Smooth muscle cell (in vitro differentiated cells): Measurements from ENCODE around the gene EHD4. TPM values are rescaled to one million over a fixed set of nuclear protein-coding genes. Genes with fewer than 3 reads are reported as not detected.

Experiments
- DNase-seq: peaks from one replicate; lab custom pipeline; 2025; ENCODE audit not compliant: unreplicated experiment; lab: John Stamatoyannopoulos, UW
- H2AFZ ChIP-seq: fragments of 200-600 bp; sonication (generic); 2 replicates; pipeline ENCODE4 v1.6.0; 2016; ENCODE audit warnings: antibody characterized with exemption, low read depth, mild to moderate bottlenecking
- H3F3A ChIP-seq: fragments of 200-600 bp; sonication (generic); 2 replicates; pipeline ENCODE4 v1.6.0; 2017; ENCODE audit warnings: antibody characterized with exemption, low read depth
- H3K27ac ChIP-seq: fragments of 200-600 bp; sonication (generic); 2 replicates; pipeline ENCODE4 v1.5.1; 2016; ENCODE audit warnings: low read depth, mild to moderate bottlenecking
- H3K27me3 ChIP-seq: fragments of 200-600 bp; sonication (generic); 2 replicates; pipeline ENCODE4 v1.6.1; 2016; ENCODE audit warnings: low read depth, mild to moderate bottlenecking
- H3K36me3 ChIP-seq: fragments of 200-600 bp; sonication (generic); 2 replicates; pipeline ENCODE4 v1.5.1; 2016; ENCODE audit warnings: low read depth
- H3K4me1 ChIP-seq: fragments of 200-600 bp; sonication (generic); 2 replicates; pipeline ENCODE4 v1.5.1; 2016; ENCODE audit warnings: low read depth
- H3K4me2 ChIP-seq: fragments of 200-600 bp; sonication (generic); 2 replicates; pipeline ENCODE4 v1.6.0; 2016; ENCODE audit warnings: mild to moderate bottlenecking
- H3K4me3 ChIP-seq: fragments of 200-600 bp; sonication (generic); 2 replicates; pipeline ENCODE4 v1.5.1; 2016; ENCODE audit warnings: mild to moderate bottlenecking
- H3K79me2 ChIP-seq: fragments of 200-600 bp; sonication (generic); 2 replicates; pipeline ENCODE4 v1.6.0; 2016; ENCODE audit warnings: low read depth, mild to moderate bottlenecking
- H3K9ac ChIP-seq: fragments of 200-600 bp; sonication (generic); 2 replicates; pipeline ENCODE4 v1.6.0; 2016; ENCODE audit warnings: low read depth
- H3K9me3 ChIP-seq: fragments of 200-600 bp; sonication (generic); replicated peaks from 2 replicates; pipeline ENCODE4 v1.5.1; 2016; ENCODE audit warnings: low read depth
- H4K20me1 ChIP-seq: fragments of 200-600 bp; sonication (generic); 2 replicates; pipeline ENCODE4 v1.6.0; 2016; ENCODE audit warnings: low read depth
- WGBS: methylation state at CpG from one replicate; pipeline ENCODE4 v1.1.7; 2016; ENCODE audit warnings: low lambda C conversion rate; 5-methylcytosine and 5-hydroxymethylcytosine counted together
- polyA plus RNA-seq: library from polyadenylated mRNA; unstranded; fragments of >200 nt; fragmentation: Nextera tagmentation; extraction: Ambion mirVana; gene quantifications from 2 replicates; pipeline ENCODE4 v1.2.1, GENCODE V29; 2016
- total RNA-seq: library from RNA; depleted of rRNA; stranded (reverse); fragments of >200 nt; gene quantifications from 2 replicates; pipeline ENCODE4 v1.2.3, GENCODE V29; 2014
- TF ChIP-seq, protein P1 (sequence below): fragments of 200-600 bp; sonication (generic); IDR thresholded peaks from 2 replicates; pipeline ENCODE4 v1.5.1; 2017; ENCODE audit warnings: borderline replicate concordance, mild to moderate bottlenecking, antibody characterized with exemption; ENCODE audit not compliant: insufficient read depth, poor library complexity, severe bottlenecking

Gene EHD4
- total and polyA plus RNA-seq, 2 experiments from 2014 or later, result 11.5 to 15.8 TPM

GRCh38 chr15:41881086-41881485, 91.3 kb downstream of the EHD4 start:
- Histone ChIP-seq H3K9me3 (no peaks in the 10 kb centered on the region), H3K79me2 (no peaks in the 10 kb centered on the region), H2AFZ (no peak overlapping the region), H3K9ac (no peak overlapping the region), H3K4me3 (no peak overlapping the region), H4K20me1 (no peaks in the 10 kb centered on the region), H3K4me2 (no peak overlapping the region), H3K36me3 (no peaks in the 10 kb centered on the region), H3K4me1 (peaks cover 9% of the 10 kb centered on the region), H3F3A (no peaks in the 10 kb centered on the region), H3K27me3 (peaks cover 36% of the 10 kb centered on the region), H3K27ac (no peak overlapping the region)
- 88% methylated on average over 8 of the region's 8 CpGs for WGBS
- DNase-seq, result no peak
- TF ChIP-seq, protein P1, sequence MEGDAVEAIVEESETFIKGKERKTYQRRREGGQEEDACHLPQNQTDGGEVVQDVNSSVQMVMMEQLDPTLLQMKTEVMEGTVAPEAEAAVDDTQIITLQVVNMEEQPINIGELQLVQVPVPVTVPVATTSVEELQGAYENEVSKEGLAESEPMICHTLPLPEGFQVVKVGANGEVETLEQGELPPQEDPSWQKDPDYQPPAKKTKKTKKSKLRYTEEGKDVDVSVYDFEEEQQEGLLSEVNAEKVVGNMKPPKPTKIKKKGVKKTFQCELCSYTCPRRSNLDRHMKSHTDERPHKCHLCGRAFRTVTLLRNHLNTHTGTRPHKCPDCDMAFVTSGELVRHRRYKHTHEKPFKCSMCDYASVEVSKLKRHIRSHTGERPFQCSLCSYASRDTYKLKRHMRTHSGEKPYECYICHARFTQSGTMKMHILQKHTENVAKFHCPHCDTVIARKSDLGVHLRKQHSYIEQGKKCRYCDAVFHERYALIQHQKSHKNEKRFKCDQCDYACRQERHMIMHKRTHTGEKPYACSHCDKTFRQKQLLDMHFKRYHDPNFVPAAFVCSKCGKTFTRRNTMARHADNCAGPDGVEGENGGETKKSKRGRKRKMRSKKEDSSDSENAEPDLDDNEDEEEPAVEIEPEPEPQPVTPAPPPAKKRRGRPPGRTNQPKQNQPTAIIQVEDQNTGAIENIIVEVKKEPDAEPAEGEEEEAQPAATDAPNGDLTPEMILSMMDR, result no peak

- no peak for DNase-seq
- H3K9me3 ChIP-seq, result no peaks in the 10 kb centered on the region
- no peaks in the 10 kb centered on the region for H3F3A ChIP-seq
- H2AFZ ChIP-seq, result no peak overlapping the region
- H3K27ac ChIP-seq, result no peak overlapping the region
- H3K36me3 ChIP-seq, result no peaks in the 10 kb centered on the region
- peaks cover 36% of the 10 kb centered on the region for H3K27me3 ChIP-seq
- TF ChIP-seq, protein P1, result no peak
- 87% methylated on average over 8 of the region's 10 CpGs for WGBS
- H3K4me2 ChIP-seq, result no peak overlapping the region
- H3K9ac ChIP-seq, result no peak overlapping the region
- no peak overlapping the region for H3K4me3 ChIP-seq
- peaks cover 9% of the 10 kb centered on the region for H3K4me1 ChIP-seq
- no peaks in the 10 kb centered on the region for H3K79me2 ChIP-seq
- no peaks in the 10 kb centered on the region for H4K20me1 ChIP-seq
Measured at GRCh38 chr15:41880156-41880877, 92.0 kb downstream of the EHD4 start.

GRCh38 chr15:41879321-41879845, 93.0 kb downstream of the EHD4 start:
- 93% methylated on average over 10 of the region's 10 CpGs for WGBS
- no peak overlapping the region for H3K4me3 ChIP-seq
- peaks cover 9% of the 10 kb centered on the region for H3K4me1 ChIP-seq
- H3K9me3 ChIP-seq, result no peaks in the 10 kb centered on the region
- no peak overlapping the region for H3K27ac ChIP-seq
- H3K27me3 ChIP-seq, result peaks cover 36% of the 10 kb centered on the region
- H3K79me2 ChIP-seq, result no peaks in the 10 kb centered on the region
- H3F3A ChIP-seq, result no peaks in the 10 kb centered on the region
- no peak overlapping the region for H3K4me2 ChIP-seq
- H3K9ac ChIP-seq, result no peak overlapping the region
- no peaks in the 10 kb centered on the region for H4K20me1 ChIP-seq
- no peak for DNase-seq
- H3K36me3 ChIP-seq, result no peaks in the 10 kb centered on the region
- H2AFZ ChIP-seq, result no peak overlapping the region
- TF ChIP-seq, protein P1, result no peak

DNA sequence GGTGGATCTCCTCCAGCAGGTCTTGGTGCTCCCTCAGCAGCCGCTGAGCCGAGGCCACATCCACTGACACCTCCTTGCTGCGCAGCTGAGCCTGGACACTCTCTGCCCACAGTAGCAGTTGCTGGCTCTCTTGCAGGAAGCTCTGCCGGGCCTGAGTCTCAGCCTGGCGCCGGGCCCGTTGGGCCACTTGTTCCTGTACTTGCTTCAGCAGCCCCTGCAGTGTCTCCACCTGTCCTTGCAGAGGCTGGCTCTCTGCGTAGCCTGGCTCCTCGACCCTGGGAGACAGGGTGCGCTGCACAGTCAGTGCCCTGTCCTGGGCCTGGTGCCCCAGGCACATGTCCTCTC, 94.0 kb downstream of the EHD4 start:
- Histone ChIP-seq H3K9ac (no peak overlapping the region), H3K36me3 (no peaks in the 10 kb centered on the region), H2AFZ (no peak overlapping the region), H3K79me2 (no peaks in the 10 kb centered on the region), H3K27ac (no peak overlapping the region), H3K4me2 (no peak overlapping the region), H3F3A (no peaks in the 10 kb centered on the region), H3K4me3 (no peak overlapping the region), H4K20me1 (no peaks in the 10 kb centered on the region), H3K4me1 (peaks cover 9% of the 10 kb centered on the region), H3K9me3 (no peaks in the 10 kb centered on the region), H3K27me3 (peaks cover 34% of the 10 kb centered on the region)
- TF ChIP-seq, protein P1, result no peak
- 92% methylated on average over 10 of the region's 10 CpGs for WGBS
- DNase-seq, result no peak
